Brain microvascular endothelial cell (primary cell): ENCODE results near the gene WDR5B.

ENCODE experiments used
- DNase-seq: peaks from one replicate; pipeline ENCODE4 v3.0.0-alpha.2; 2020
- H3K27ac ChIP-seq: fragments of 250-450 bp; sonication (Bioruptor Pico); 2 replicates; pipeline ENCODE4 v1.5.1; 2020; ENCODE audit warnings: mild to moderate bottlenecking, moderate library complexity
- H3K27me3 ChIP-seq: fragments of 250-450 bp; sonication (Bioruptor Pico); replicated peaks from 2 replicates; pipeline ENCODE4 v1.5.1; 2020; ENCODE audit warnings: mild to moderate bottlenecking
- H3K36me3 ChIP-seq: fragments of 250-450 bp; sonication (Bioruptor Pico); replicated peaks from 2 replicates; pipeline ENCODE4 v1.5.1; 2020; ENCODE audit warnings: mild to moderate bottlenecking
- H3K4me3 ChIP-seq: 2 replicates; pipeline ENCODE4 v1.5.1; 2011; ENCODE audit warnings: low read depth, mild to moderate bottlenecking, control low read depth, low read length, moderate library complexity
- in situ Hi-C: cut with HindIII; loops from 2 replicates; pipeline ENCODE4 v1.10.0; 2017; ENCODE audit warnings: low sequenced_read_pairs, low pct_ligation_motif_present
- TF ChIP-seq, protein P1 (sequence below): IDR thresholded peaks from 2 replicates; pipeline ENCODE4 v1.5.1; 2011; ENCODE audit warnings: low read depth, mild to moderate bottlenecking, moderate library complexity, low read length, control low read depth, inconsistent platforms; ENCODE audit errors: missing control alignments

WDR5B gene

DNA sequence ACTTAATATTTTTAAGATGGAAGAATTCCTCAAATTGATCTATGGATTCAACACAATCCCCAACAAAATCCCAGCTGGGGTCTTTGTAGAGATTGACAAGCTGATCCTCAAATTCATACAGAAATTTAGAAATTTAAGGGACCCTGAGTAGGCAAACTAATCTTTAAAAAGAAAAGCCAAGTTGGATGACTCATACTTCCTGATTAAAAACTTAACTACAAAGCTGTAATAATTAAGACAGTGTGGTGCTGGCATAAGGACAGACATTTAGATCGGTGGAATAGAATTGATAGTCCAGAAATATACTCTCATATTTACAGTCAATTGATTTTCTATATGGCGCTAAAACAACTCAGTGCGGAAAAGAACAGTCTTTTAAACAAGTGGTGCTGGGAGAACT lies 20.3 kb downstream of the WDR5B start:
- DNase-seq = no peak
- no peaks in the 10 kb centered on the region for H3K36me3 ChIP-seq
- H3K27ac ChIP-seq = no peak overlapping the region
- no peak overlapping the region for H3K4me3 ChIP-seq
- in situ Hi-C loops = no loop called here
- H3K27me3 ChIP-seq = no peaks in the 10 kb centered on the region
- TF ChIP-seq, protein P1, sequence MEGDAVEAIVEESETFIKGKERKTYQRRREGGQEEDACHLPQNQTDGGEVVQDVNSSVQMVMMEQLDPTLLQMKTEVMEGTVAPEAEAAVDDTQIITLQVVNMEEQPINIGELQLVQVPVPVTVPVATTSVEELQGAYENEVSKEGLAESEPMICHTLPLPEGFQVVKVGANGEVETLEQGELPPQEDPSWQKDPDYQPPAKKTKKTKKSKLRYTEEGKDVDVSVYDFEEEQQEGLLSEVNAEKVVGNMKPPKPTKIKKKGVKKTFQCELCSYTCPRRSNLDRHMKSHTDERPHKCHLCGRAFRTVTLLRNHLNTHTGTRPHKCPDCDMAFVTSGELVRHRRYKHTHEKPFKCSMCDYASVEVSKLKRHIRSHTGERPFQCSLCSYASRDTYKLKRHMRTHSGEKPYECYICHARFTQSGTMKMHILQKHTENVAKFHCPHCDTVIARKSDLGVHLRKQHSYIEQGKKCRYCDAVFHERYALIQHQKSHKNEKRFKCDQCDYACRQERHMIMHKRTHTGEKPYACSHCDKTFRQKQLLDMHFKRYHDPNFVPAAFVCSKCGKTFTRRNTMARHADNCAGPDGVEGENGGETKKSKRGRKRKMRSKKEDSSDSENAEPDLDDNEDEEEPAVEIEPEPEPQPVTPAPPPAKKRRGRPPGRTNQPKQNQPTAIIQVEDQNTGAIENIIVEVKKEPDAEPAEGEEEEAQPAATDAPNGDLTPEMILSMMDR = no peak

DNA sequence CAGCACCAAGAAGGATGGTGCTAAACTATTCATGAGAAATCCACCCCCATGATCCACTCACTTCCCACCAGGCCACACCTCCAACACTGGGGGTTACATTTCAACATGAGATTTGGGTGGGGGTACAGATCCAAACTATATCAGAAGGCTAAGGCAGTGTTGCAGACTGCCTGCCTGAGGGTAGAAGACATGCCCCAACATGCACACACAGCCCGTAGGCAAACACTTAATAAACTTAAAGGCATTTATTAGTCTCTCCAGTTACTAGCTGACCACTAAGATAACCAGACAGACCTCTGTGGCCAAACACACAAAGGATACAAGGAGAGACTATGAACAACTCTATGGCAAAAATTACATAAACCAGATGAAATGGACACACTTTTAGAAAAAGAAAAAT lies 21.7 kb downstream of the WDR5B start:
- DNase-seq = no peak
- in situ Hi-C loops = no loop called here
- TF ChIP-seq, protein P1 = no peak
- Histone ChIP-seq H3K27ac (no peak overlapping the region), H3K4me3 (no peak overlapping the region), H3K36me3 (no peaks in the 10 kb centered on the region), H3K27me3 (no peaks in the 10 kb centered on the region)

DNA sequence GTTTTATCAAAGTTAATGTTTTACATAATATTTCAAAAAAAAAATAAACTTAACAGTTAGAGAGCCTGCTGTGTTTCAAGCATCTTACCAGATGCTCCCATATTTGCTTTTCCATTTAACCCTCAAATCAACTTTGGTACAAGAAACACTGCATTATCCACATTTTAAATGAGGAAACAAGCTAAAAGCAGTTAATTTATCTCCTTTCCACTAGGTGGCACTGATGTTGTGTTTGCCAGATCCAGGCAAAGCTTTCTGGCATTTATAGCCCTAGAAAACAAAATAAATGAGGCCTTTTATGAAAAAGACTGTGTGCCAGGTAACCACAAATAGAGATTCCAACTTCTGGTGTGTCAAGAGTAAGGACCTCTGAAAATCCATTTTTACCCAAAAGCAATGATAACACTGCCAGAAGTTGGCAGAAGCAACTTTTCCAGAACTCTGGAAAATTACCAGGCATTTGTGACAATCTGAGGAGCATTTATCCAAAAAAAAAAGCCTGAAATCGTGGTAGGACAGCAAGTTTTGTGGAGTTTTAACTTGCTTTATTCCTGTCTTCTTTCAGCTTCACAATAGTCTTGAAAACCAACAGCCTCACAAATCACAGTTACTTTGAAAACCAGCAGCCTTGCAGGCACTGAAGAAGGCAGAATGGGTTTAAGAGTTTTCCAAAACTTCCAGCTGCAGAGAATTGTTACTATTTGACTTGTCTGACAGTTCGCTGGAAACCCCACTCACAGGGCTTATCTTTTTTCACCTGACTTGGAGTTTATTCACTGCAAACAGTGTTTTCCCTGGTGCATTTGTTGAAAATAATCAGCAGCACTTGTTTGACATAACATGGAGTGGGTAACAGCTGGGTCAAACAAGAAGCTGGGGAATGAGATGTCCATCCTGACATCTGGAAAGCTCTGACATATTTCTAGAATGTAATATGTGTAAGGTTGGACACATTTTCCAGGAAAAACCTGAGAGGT lies 22.7 kb downstream of the WDR5B start:
- no peak for DNase-seq
- Histone ChIP-seq H3K27ac (no peak overlapping the region), H3K27me3 (no peaks in the 10 kb centered on the region), H3K36me3 (no peaks in the 10 kb centered on the region), H3K4me3 (no peak overlapping the region)
- in situ Hi-C loops = no loop called here
- TF ChIP-seq, protein P1 = peak; percentile 73

DNA sequence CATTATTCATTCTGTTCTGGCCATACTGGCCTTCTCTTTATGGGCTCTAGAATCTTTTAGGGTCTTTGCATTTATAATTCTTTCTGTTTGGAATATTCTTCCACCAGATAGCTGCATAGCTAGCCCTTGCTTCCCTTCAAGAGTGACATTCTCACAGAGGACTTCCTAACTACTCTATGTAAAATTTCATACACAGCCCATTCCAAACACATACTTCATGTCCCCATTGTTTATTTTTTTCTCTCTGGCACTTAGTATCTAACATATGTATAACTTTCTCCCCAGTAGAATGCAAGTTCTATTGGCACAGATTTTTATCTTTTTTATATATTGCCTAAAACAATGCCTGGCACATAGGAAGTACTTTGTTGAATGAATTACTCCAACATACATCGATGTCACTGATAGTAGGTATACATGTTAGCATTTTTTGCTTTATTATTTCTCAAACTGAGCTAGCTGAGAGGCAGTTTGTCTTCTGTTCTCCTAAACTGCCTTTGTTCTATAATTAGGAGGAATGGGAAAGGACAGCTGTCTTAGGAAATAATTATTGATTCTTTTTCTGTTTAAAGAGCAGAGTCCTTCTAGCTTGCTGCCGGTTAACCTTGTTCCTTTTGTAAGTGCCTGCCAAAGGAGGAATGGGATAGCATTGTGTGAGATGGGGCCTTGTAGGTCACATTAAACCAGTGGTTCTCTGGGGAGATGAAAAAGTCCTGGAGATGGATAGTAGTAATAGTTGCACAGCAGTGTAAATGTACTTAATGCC lies 24.0 kb downstream of the WDR5B start:
- TF ChIP-seq, protein P1 = no peak

DNA sequence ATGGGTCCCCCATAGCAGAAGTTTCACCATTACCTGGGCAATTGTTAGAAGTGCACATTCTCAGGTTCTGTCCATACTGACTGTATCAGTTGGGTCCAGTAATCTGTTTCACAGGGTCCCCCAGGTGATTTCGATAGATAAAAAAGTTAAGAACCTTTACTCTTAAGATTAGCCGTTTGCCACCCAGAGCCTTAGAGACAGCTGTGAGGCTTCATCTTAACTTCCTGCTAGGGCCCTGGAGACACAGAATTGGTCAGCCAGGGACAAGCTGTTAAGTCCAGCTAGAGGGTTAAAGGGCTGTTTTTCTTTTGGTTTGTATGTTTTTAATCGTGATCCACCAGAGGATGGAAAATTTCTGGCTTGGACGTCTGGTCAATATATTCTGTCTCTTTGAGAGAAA lies 25.2 kb downstream of the WDR5B start:
- no peak for DNase-seq
- Histone ChIP-seq H3K36me3 (no peaks in the 10 kb centered on the region), H3K4me3 (no peak overlapping the region), H3K27me3 (no peaks in the 10 kb centered on the region), H3K27ac (no peak overlapping the region)
- in situ Hi-C loops = no loop called here
- TF ChIP-seq, protein P1 = no peak

More for the DNA sequence above, 24.0 kb downstream of the WDR5B start:
- no peaks in the 10 kb centered on the region for H3K36me3 ChIP-seq
- DNase-seq = no peak
- no peak overlapping the region for H3K4me3 ChIP-seq
- H3K27ac ChIP-seq = no peak overlapping the region
- no peaks in the 10 kb centered on the region for H3K27me3 ChIP-seq
- in situ Hi-C loops = no loop called here
